ENCODE measurements around the gene FEM1C. TPM values are rescaled to one million over a fixed set of nuclear protein-coding genes. Genes with fewer than 3 reads are reported as not detected.
"Not testable (repeated sequence)": the region's sequence is repeated elsewhere in the genome, so short reads cannot be mapped to it uniquely, and the experiment has no call there.

The FEM1C gene
- total RNA-seq, 1 donor from 2014 or later, result 16.3 TPM

- no peak overlapping the region for H3K27ac Mint-ChIP-seq (ENCODE audit: unreplicated experiment)
- no peak overlapping the region for H3K4me3 Mint-ChIP-seq
- DNase-seq (ENCODE audit: low read depth, low spot score), result no peak
- TF ChIP-seq CTCF (conservative IDR thresholded peaks at IDR 0.05), result no peak
- no peaks in the 10 kb centered on the region for H3K9me3 Mint-ChIP-seq
- peaks cover 5% of the 10 kb centered on the region for H3K4me1 Mint-ChIP-seq
- no peaks in the 10 kb centered on the region for H3K36me3 Mint-ChIP-seq (ENCODE audit: low read depth)
- H3K27me3 Mint-ChIP-seq (ENCODE audit: low read depth), result no peaks in the 10 kb centered on the region
Observed at GRCh38 chr5:115487756-115488155, 56.8 kb downstream of the FEM1C start.

GRCh38 chr5:115487168-115487567, 57.4 kb downstream of the FEM1C start:
- H3K36me3 Mint-ChIP-seq (ENCODE audit: low read depth), result no peaks in the 10 kb centered on the region
- DNase-seq (ENCODE audit: low read depth, low spot score), result no peak
- no peak overlapping the region for H3K27ac Mint-ChIP-seq (ENCODE audit: unreplicated experiment)
- H3K4me1 Mint-ChIP-seq, result peaks cover 5% of the 10 kb centered on the region
- no peak for TF ChIP-seq CTCF (conservative IDR thresholded peaks at IDR 0.05)
- no peak overlapping the region for H3K4me3 Mint-ChIP-seq
- H3K9me3 Mint-ChIP-seq, result no peaks in the 10 kb centered on the region
- H3K27me3 Mint-ChIP-seq (ENCODE audit: low read depth), result no peaks in the 10 kb centered on the region

- Mint-ChIP-seq H3K9me3 (no peaks in the 10 kb centered on the region), H3K4me1 (peaks cover 5% of the 10 kb centered on the region), H3K36me3 (ENCODE audit: low read depth) (no peaks in the 10 kb centered on the region), H3K4me3 (no peak overlapping the region), H3K27me3 (ENCODE audit: low read depth) (no peaks in the 10 kb centered on the region), H3K27ac (ENCODE audit: unreplicated experiment) (no peak overlapping the region)
- DNase-seq (ENCODE audit: low read depth, low spot score), result no peak
- no peak for TF ChIP-seq CTCF (conservative IDR thresholded peaks at IDR 0.05)
Observed at GRCh38 chr5:115486728-115487127, 57.8 kb downstream of the FEM1C start.

DNA sequence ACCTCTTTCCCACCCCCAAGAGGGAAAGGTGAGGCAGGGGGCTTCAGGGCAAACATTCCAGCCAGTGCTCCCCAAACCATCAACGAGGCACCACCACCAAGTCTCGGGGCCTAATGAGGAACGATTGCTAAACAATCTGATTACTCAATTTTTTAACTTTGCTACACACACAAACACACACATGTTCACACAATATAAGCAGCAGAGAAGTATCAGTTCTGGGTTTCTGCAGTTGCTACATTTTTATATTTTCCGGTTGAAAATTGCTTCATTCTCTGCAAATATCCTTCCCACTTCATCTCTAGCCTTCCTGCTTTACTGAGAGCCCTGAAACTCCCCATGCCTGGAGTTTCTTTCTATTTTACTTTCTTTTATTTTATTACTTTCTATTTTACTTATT, 60.2 kb downstream of the FEM1C start:
- H3K36me3 Mint-ChIP-seq (ENCODE audit: low read depth), result no peaks in the 10 kb centered on the region
- no peak for TF ChIP-seq CTCF (conservative IDR thresholded peaks at IDR 0.05)
- peaks cover 5% of the 10 kb centered on the region for H3K4me1 Mint-ChIP-seq
- H3K9me3 Mint-ChIP-seq, result no peaks in the 10 kb centered on the region
- DNase-seq (ENCODE audit: low read depth, low spot score), result no peak
- H3K4me3 Mint-ChIP-seq, result no peak overlapping the region
- no peaks in the 10 kb centered on the region for H3K27me3 Mint-ChIP-seq (ENCODE audit: low read depth)
- no peak overlapping the region for H3K27ac Mint-ChIP-seq (ENCODE audit: unreplicated experiment)

DNA sequence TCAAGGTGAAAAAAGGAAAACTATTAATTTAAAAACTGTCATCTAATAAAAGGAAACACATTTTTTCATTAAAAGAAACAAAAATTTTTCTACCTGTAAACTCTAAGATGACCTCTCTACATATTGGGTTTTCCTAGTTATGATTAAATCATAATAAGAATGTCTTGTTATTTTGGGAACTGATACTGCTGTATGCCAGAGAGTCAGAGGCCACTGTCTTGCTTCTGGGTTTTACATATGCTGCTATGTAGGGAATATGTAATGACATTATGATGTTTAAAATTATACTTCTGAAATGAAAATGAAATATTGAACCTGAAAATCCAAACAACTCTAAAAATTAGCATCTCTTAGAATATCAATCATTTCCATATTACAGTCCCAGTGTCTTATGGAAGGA, 63.7 kb downstream of the FEM1C start:
- Mint-ChIP-seq H3K9me3 (no peaks in the 10 kb centered on the region), H3K27ac (ENCODE audit: unreplicated experiment) (no peak overlapping the region), H3K27me3 (ENCODE audit: low read depth) (no peaks in the 10 kb centered on the region), H3K4me1 (no peaks in the 10 kb centered on the region), H3K36me3 (ENCODE audit: low read depth) (no peaks in the 10 kb centered on the region), H3K4me3 (no peak overlapping the region)
- no peak for TF ChIP-seq CTCF (conservative IDR thresholded peaks at IDR 0.05)
- DNase-seq (ENCODE audit: low read depth, low spot score), result no peak

GRCh38 chr5:115480271-115480670, 64.3 kb downstream of the FEM1C start:
- Mint-ChIP-seq H3K4me1 (no peaks in the 10 kb centered on the region), H3K27me3 (ENCODE audit: low read depth) (no peaks in the 10 kb centered on the region), H3K36me3 (ENCODE audit: low read depth) (no peaks in the 10 kb centered on the region), H3K4me3 (no peak overlapping the region), H3K9me3 (no peaks in the 10 kb centered on the region), H3K27ac (ENCODE audit: unreplicated experiment) (no peak overlapping the region)
- no peak for TF ChIP-seq CTCF (conservative IDR thresholded peaks at IDR 0.05)
- DNase-seq (ENCODE audit: low read depth, low spot score), result no peak

DNA sequence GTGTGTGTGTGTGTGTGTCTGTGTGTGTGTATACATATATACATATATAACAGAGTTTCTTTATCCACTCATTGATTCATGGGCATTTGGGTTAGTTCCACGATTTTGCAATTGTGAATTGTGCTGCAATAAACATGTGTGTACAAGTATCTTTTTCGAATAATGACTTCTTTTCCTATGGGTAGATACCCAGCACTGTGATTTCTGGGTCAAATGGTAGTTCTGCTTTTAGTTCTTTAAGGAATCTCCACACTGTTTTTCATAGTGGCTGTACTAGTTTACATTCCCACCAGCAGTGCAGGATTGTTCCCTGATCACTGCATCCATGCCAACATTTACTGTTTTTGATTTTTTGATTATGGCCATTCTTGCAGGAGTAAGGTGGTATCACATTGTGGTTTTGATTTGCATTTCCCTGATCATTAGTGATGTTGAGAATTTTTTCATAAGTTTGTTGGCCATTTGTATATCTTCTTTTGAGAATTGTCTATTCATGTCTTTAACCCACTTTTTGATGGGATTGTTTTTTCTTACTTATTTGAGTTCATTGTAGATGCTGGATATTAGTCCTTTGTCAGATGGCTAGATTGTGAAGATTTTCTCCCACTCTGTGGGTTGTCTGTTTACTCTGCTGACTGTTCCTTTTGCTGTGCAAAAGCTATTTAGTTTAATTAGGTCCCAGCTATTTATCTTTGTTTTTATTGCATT, 65.3 kb downstream of the FEM1C start:
- not testable (repeated sequence) for H3K9me3 Mint-ChIP-seq; H3K4me1 Mint-ChIP-seq; H3K4me3 Mint-ChIP-seq; DNase-seq (ENCODE audit: low read depth, low spot score); H3K36me3 Mint-ChIP-seq (ENCODE audit: low read depth); H3K27me3 Mint-ChIP-seq (ENCODE audit: low read depth); H3K27ac Mint-ChIP-seq (ENCODE audit: unreplicated experiment)
